Fibroblast of pulmonary artery (primary cell): Measurements from ENCODE around the gene CFD.
"Not testable (repeated sequence)": the region's sequence is repeated elsewhere in the genome, so short reads cannot be mapped to it uniquely, and the experiment has no call there.

ENCODE experiments used
- DNase-seq: peaks from one replicate; pipeline ENCODE4 v3.0.0-alpha.2; 2010; ENCODE audit warnings: low read depth
- H3K4me3 ChIP-seq: replicated peaks from 2 replicates; pipeline ENCODE4 v1.5.1; 2011; ENCODE audit warnings: low read depth, mild to moderate bottlenecking, control low read depth, low read length, moderate library complexity
- TF ChIP-seq, protein P1 (sequence below): IDR thresholded peaks from 2 replicates; pipeline ENCODE4 v1.5.1; 2011; ENCODE audit warnings: mild to moderate bottlenecking, control low read depth, low read length, inconsistent platforms; ENCODE audit errors: missing control alignments

CFD gene

DNA sequence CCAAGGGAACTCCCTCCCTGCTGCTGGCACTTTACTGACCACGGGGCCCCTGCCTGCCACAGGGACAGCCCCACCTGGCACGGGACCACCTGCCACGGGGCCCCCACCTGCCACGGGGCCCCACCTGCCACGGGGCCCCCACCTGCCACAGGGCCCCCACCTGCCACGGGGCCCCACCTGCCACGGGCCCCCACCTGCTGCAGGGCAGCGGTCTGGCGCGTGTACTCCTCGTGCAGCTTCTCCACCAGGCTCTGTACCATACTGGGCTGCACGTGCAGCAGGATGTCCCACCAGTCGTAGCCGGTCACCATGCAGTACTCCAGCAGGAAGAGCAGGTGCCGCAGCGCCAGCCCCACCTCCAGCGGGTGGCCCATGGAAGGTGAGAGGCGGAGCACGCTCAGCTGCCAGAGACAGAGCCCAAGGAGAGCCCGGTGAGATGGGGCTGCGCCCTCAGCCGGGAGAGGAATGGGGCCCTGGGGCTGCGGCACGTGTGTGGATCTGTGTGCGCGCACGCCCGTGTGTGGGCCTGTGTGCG is 17.4 kb downstream of the CFD start:
- H3K4me3 ChIP-seq, result no peak overlapping the region
- TF ChIP-seq, protein P1, sequence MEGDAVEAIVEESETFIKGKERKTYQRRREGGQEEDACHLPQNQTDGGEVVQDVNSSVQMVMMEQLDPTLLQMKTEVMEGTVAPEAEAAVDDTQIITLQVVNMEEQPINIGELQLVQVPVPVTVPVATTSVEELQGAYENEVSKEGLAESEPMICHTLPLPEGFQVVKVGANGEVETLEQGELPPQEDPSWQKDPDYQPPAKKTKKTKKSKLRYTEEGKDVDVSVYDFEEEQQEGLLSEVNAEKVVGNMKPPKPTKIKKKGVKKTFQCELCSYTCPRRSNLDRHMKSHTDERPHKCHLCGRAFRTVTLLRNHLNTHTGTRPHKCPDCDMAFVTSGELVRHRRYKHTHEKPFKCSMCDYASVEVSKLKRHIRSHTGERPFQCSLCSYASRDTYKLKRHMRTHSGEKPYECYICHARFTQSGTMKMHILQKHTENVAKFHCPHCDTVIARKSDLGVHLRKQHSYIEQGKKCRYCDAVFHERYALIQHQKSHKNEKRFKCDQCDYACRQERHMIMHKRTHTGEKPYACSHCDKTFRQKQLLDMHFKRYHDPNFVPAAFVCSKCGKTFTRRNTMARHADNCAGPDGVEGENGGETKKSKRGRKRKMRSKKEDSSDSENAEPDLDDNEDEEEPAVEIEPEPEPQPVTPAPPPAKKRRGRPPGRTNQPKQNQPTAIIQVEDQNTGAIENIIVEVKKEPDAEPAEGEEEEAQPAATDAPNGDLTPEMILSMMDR, result no peak
- no peak for DNase-seq

DNA sequence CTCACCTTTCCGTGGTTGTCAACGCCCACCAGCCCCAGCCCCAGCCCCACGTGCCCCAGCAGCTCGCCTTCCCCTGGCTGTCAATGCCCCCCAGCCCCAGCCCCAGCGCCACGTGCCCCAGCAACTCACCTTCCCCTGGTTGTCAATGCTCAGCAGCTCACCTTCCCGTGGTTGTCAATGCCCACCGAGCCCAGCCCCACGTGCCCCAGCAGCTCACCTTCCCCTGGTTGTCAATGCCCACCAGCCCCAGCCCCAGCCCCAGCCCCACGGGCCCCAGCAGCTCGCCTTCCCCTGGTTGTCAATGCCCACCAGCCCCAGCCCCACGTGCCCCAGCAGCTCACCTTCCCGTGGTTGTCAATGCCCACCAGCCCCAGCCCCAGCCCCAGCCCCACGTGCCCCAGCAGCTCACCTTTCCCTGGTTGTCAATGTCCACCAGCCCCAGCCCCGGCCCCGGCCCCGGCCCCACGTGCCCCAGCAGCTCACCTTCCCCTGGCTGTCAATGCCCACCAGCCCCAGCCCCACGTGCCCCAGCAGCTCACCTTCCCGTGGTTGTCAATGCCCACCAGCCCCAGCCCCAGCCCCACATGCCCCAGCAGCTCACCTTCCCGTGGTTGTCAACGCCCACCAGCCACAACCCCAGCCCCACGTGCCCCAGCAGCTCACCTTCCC is 18.7 kb downstream of the CFD start:
- not testable (repeated sequence) for H3K4me3 ChIP-seq, DNase-seq

DNA sequence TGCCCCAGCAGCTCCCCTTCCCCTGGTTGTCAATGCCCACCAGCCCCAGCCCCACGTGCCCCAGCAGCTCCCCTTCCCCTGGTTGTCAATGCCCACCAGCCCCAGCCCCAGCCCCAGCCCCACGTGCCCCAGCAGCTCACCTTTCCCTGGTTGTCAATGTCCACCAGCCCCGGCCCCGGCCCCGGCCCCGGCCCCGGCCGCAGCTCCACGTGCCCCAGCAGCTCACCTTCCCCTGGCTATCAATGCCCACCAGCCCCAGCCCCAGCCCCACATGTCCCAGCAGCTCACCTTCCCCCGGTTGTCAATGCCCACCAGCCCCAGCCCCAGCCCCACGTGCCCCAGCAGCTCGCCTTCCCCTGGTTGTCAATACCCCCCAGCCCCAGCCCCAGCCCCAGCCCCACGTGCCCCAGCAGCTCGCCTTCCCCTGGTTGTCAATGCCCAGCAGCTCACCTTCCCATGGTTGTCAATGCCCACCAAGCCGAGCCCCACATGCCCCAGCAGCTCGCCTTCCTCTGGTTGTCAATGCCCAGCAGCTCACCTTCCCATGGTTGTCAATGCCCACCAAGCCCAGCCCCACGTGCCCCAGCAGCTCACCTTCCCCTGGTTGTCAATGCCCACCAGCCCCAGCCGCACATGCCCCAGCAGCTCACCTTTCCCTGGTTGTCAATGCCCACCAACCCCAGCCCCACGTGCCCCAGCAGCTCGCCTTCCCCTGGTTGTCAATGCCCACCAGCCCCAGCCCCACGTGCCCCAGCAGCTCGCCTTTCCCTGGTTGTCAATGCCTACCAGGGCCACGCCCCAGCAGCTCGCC is 19.5 kb downstream of the CFD start:
- DNase-seq, H3K4me3 ChIP-seq: not testable (repeated sequence)

DNA sequence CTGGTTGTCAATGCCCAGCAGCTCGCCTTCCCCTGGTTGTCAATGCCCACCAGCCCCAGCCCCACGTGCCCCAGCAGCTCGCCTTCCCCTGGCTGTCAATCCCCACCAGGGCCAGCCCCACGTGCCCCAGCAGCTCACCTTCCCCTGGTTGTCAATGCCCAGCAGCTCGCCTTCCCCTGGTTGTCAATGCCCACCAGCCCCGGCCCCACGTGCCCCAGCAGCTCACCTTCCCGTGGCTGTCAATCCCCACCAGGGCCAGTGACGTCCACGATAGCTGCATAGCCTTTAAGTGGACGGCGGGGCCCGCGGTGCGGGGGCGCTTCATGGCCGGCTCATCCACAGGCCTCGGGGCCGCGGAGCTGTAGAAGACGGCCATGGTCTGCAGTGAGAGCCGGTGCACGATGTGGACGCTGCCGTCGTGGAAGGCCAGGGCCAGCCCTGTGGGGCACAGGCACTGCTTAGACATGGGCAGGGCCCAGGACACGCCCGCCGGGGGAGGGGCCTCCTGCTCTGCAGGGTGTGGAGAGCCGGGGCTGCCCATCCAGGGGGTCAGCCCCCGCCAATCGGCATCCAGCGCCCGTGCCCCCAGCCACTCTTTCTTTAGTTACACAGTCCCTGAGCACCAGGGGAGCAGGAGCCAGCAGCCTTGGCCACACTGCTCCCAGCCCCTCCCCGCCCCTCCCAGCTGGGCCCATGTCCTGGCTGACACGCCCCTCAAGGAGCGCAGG is 20.4 kb downstream of the CFD start:
- TF ChIP-seq, protein P1, result no peak
- no peak overlapping the region for H3K4me3 ChIP-seq
- DNase-seq, result no peak

DNA sequence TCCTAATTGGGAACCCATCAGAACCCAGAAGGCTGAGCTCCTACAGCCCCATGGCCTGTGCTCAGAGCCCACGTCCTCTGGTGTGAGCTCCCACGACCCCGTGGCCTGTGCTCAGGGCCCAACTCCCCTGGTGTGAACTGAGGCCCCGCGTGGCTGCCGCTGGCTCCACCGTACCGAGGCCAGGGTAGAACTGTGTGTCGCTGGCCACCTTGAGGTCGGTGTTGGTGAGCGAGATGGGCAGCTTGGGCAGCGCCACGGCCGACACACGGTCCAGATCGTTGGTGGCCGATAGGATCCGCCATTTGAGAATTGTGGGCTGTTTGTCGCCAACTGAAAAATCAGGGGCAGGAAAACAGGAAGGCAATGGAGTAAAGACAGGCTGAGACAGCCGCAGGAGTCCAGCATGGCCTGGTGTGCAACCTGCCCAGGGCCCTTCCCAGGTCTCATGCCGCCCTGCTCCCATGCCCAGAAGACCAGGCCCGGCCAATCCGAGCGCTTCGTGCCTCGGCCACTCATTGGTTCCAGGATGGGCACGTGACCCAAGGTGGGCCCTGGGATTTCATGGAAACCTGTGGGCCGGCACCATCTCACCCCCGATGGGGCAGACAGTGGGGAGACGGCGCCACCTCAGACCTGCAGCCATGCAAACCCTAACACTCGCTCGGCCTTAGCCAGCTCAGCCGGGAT is 22.1 kb downstream of the CFD start:
- TF ChIP-seq, protein P1, result no peak
- no peak for DNase-seq
- H3K4me3 ChIP-seq, result no peak overlapping the region

DNA sequence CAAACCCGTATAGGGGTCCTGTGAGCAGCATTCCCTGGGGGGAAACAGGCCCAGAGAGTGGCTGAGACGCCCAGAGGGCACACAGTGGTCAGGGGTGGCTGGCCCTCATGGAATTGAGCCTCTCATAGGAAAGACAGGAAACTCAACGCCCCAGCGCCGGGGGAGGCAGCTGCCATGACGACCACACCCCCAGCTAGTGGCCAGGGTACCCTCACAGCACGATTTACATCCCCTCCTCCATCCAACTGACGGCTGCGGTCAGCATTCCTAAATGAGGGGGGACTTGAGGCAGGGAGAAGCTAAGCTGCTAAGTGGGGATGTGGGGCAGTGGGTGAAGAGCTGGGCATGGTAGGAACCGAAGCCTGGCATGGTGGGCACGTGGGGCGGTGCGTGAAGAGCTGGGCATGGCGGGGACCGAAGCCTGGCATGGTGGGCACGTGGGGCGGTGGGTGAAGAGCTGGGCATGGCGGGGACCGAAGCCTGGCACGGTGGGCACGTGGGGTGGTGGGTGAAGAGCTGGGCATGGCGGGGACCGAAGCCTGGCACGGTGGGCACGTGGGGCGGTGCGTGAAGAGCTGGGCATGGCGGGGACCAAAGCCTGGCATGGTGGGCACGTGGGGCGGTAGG is 23.5 kb downstream of the CFD start:
- no peak overlapping the region for H3K4me3 ChIP-seq

More for the DNA sequence above, 23.5 kb downstream of the CFD start:
- DNase-seq, result no peak
- TF ChIP-seq, protein P1, result no peak
